ELF-1 (cell line): ENCODE measurements around the gene RBMS1.
A peak's percentile ranks its signal among the peaks of the same experiment; 100 is the strongest.
"Not testable (repeated sequence)": the region's sequence is repeated elsewhere in the genome, so short reads cannot be mapped to it uniquely, and the experiment has no call there.

Source experiments
- DNase-seq: peaks from one replicate; pipeline ENCODE4 v3.0.0-alpha.2; 2016; ENCODE audit warnings: low read depth, low spot score

Gene RBMS1

DNA sequence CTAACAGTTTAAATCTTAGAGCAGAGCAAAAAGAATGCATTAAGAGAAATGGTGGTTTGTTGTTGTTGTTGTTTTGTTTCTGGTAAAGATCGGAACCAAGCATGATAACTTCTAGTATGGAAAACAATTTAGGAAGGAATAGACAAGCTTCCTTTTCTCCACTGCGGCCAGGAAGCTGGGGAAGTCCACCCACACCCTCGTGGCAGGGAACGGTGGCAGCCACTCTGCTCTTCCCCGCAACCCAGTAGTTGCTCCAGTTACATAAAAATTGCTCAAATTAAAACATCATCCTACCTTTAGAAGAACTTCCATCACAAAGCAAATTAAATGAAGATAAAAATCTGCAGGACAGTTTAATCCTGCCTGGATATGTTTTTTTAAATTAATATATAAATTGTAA is 113.0 kb downstream of the RBMS1 start:
- DNase-seq: no peak

- no peak for DNase-seq
These were observed 113.5 kb downstream of the RBMS1 start for GRCh38 chr2:160380000-160380570.

- DNase-seq: no peak
These were observed 114.2 kb downstream of the RBMS1 start for GRCh38 chr2:160379399-160379798.

DNA sequence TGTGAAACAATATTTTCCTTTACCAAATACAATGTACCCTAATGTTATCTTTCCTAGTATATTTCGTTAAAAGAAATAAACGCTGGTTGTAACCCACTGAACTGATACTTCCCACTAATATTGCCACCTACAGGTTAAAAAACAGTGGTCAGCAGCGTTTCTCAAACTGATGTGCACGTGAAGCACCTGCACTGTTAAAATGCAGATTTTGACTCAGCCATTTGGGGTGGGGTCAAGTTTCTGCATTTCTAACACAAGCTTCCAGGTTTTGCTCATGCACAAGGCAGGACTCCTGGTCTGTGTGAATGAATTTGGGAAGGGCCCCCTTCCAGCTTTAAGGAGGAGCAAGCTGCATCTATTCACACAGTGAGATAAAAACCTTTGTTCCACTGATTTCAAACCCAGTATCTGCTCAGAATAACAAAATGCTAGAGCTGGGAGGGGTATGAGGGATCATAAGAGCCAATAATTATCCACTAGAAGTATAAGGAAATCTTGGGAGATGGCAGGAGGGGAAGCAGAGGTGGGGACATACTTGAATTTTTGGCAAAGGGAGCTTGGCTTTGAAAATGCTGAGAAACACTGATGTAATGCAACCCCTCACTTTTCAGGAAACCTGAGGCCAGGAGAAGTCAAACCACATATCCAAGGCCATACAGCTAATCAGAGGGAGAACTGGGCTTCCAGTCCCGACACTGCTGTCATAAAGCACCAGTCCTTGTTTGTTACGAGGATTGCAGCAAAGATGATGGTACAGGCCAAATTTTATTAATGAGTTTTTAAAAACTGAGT is 116.2 kb downstream of the RBMS1 start:
- no peak for DNase-seq

DNA sequence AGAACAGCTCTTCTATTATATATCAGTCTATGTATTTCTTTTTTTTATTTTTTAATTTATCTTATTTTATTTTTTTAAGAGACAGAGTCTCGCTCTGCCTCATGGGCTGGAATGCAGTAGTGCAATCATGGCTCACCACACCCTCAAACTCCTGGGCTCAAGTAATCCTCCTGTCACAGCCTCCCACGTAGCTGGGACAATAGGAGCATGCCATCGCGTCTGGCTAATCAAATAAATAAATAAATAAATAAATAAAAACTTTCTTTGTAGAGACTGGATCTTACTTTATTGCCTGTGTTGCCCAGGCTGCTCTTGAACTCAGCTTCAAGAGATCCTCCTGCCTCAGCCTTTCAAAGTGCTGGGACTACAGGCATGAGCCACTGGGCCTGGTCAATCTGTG is 117.0 kb downstream of the RBMS1 start:
- DNase-seq: no peak

DNA sequence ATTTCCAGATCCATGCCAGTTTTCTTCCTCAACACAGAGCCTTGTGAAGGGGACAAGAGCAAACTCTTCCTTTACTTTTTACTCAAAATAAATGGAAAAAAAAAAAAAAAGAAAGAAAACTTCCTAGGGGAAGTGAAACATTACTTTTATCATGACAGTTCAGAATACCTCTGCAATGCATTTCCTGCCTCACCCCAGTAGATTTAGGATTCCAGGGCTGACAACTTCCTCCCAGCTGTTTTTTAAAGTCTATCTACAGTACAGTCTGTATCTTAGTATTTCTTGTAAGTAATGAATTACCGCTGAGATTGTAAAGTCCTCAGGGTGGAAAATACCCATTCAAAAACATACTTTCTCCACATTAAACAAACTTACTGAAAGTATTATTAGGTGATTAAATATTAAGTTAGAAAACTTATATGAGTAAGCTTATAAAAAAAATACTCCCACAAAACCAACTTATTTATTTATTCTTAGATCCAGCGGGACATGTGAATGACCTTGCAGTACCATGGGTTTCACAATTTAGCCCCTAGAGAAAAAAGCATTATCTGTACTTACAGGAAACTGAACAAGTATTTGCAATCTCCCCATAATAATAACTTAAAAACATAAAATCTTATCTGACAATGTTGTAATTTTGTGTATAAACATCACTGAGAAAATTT is 117.7 kb downstream of the RBMS1 start:
- no peak for DNase-seq

- no peak for DNase-seq
These were observed 118.6 kb downstream of the RBMS1 start for GRCh38 chr2:160375037-160375436.

DNA sequence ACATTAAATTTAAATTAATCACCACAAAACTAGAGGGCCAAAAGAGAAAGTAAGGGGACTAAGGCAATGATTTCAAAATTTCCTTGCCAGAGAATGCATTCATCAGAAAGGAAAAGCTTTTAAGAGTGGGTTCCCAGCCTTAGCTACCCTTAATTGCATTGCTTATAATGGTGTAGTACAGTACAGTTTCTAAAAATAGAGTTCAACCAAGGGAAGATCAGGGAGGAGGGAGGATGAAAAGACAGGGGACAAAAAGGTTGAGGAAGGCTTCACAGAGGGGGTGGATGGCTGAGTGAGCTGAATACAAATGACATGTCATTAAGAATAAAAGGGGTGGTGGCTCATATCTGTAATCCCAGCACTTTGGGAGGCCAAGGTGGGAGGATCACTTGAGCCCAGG is 119.9 kb downstream of the RBMS1 start:
- no peak for DNase-seq

- DNase-seq: no peak
These were observed 120.3 kb downstream of the RBMS1 start for GRCh38 chr2:160373263-160373662.

GRCh38 chr2:160372585-160372984 is 121.0 kb downstream of the RBMS1 start:
- no peak for DNase-seq

- DNase-seq: no peak
These were observed 121.6 kb downstream of the RBMS1 start for GRCh38 chr2:160372010-160372356.

DNA sequence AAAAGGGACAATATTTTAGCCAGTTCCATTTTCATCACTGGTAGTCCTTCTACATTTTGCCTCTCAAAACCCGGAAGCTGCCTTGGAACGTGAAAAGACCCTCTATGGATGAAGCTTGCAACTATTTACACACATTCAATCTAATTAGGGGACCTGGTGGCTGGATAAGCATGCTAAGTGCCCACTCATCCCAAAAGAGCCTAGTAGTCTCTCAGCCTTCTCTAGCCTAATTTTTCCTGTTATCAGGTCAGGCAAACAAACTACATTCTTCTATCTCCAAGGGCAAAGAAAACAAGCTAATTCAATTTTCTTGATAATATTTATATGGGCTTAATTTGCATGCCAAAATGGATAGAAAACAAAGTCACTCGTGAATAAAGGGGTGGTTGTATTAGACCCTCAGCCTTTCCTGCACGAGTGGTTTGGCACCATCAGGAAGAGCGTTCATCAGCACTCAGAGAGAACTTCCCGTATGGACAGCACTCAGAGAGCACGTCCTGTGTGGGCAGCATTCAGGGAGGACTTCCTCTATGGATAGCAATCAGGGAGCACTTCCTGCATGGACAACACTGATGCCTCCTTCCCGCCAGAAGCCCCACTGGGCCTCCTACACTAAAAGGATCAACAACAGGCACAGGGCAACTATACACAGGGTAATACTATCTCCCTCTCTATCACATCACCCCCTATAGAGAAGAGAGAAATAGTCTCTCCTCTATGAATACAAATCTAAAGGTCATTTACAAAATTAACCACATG is 122.2 kb downstream of the RBMS1 start:
- DNase-seq: no peak

GRCh38 chr2:160368988-160369930 is 124.3 kb downstream of the RBMS1 start:
- no peak for DNase-seq

DNA sequence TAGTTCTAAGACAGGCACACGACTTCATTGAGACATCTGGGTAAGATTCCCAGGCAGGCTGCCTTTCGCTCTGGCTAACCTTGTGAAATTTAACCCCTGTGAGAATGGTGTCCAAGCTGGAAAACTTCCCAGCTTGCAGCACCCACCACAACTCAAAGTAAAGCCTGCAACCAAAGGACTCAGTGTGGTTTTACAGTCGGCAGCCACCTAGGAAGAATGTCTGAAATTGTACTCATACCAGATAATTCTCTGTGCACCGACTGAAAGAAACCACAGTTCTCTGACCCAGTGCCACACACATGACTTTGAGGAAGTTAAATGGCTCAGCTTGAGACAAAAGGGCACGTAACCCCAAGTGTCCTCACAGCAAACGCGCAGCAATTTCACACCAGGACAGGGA is 125.7 kb downstream of the RBMS1 start:
- DNase-seq: peak; percentile 54

DNA sequence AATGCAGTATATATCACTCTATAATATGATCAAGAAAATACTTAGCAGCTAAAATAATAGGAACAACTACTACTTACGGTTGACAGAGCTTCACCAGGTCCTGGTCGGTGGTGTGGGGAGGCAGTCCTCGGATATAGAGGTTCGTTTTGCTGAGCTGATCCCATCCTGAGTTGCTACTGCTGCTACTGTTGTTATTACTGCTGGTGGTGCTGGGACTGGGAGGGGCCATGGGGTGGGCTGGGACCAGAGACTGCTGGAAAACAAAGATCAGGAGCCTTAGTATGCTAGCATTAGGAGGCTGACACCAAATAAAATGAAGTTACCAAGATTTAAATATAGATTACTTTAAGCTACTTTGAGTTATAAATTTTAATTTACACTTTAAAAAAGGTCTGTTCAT is 126.5 kb downstream of the RBMS1 start:
- DNase-seq: not testable (repeated sequence)

GRCh38 chr2:160366474-160366873 is 127.1 kb downstream of the RBMS1 start:
- DNase-seq: no peak

DNA sequence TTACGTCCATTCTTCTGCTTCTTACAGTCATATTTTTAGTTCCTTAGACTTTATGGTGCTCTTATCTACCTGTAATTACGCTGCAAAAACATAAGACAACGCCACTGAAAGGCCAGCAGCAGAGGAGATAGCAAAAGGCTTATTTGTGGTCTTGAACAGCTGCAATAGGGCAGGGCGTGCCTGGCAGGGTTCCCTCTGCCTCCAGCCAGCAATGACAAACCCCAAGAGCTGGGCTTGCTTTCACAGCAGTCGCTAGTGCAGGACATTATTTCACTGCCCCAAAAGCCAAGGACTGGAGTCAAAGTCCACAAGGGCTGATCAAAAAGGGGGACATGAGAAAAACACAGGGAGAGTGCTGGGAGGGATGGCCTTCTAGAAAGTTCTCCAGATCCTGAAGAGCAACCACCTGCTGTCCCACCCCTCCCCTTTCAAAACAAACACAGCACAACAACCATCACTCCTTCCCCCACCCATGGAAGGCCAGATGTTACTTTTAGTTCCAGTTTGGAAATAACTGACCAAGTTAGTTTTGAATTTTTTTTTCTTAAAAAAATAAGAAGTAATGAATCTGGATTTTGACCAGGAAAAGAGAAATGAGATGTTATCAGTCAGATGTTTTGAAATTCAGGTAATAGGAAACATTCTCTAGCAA is 127.8 kb downstream of the RBMS1 start:
- DNase-seq: no peak

- no peak for DNase-seq
These were observed 129.2 kb downstream of the RBMS1 start for GRCh38 chr2:160364364-160364763.

DNA sequence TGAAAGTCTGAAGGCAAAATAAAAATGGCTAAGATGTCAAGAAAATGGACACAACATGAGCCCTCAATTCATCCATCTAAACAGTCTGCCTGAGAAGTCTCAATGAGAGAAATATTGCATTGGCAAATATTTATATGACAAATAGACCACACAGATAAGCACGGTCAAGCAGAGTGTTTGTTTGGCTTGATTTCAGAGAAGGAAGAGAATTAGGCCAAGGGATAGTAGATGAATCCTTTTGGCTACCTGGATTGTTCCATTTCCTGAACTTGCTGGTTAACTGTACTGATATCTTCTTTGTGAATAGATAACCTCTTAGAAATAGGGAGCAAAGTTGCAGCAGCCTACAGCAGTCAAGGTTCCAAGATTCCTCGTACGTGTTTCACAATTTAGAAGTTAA is 129.6 kb downstream of the RBMS1 start:
- no peak for DNase-seq

GRCh38 chr2:160363055-160363454 is 130.6 kb downstream of the RBMS1 start:
- DNase-seq: no peak

- DNase-seq: no peak
These were observed 131.1 kb downstream of the RBMS1 start for GRCh38 chr2:160362541-160362940.
